NCI-H446 (cell line): Measurements from ENCODE around the gene PPME1.

Experiments used
- DNase-seq, 2 experiments: peaks; one replicate each; lab custom pipeline; 2025; lab: John Stamatoyannopoulos, UW

The PPME1 gene

DNA sequence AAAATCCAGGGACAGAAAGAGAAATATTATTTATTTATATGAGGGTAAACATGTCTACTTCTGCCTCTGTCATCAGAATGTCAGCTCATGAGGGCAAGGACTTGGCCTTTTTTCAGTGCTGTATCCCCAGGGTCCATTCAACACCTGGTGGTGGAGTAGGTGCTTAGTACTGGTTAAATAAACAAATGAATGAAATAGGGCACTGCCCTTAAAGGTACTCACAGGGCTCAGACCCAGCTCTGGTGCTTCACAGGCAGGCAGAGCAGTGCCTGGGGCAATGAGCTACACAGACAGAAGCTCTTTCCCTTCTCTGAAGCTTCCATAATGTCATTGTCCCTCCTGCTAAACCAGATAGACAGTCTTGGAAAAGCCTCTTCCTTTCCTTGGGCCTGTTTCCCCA, 109.4 kb downstream of the PPME1 start:
- DNase-seq = no peak

DNA sequence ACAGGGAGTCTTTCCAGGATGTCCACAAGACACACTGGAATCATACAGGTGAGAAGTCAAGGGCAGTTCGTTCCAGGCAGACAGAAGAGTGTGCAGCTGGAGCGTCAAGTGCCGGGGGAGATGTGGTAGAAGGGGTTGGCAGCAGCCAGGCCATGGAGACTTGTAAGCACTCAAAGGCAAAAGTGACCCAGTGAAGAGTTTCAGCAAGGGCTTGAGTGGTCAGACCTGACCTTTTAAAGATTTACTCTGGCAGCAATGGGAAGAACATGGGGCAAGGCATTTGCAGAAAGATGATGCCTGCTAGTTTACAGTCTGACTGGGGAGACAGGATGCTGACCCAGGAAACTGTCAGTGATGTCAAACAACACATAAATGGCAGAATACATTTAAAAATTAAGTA, 111.3 kb downstream of the PPME1 start:
- no peak for DNase-seq

DNA sequence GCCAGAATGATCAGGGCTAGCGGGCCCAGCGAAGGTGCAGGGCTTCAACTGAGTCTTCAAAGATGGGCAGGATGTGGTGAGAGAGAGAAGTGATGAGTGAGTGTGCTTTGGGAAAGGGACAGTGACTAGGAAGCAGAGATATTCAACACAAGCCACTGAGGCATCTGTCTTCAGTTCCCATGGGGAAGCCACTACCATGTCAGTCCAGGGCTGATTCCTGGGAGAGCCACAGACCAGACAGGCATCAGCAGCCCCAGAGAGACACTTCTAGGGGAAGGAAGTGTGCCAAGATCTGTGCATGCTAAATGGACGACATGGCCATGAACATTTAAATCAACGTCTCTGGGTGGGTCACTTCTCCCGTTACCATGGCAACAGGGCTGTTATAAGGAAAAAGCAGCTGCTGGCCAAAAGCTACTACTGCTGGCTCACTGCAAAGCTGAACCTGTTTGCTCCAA, 111.9 kb downstream of the PPME1 start:
- peak; percentile 17 to 43 for DNase-seq

DNA sequence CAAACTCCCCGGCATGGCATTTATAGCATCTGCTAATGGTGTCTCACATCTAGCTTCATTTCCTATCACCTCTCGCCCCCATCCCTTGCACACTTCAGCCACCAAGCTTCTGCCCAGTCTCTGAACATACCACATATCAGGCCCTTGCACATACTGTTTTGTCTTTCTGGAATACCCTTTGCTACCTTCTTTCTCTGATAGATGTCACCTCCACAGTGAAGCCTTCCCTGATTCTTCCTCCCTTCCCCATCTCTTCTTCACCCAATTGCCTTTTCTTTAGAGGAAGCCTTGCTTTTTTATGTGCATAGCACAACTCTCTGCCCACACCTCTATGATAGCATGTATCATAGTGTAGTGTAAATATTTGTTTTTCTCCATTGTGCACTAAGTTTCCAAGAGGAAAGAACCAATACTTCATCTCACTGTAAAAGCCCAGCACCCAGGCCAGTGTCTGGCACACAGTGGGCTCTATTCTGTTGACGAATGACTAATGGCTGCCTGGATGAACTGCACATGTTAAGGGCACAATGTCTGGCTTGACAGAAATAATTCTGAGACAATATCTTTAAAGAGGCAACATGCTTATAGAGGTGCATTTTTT, 112.6 kb downstream of the PPME1 start:
- no peak for DNase-seq

DNA sequence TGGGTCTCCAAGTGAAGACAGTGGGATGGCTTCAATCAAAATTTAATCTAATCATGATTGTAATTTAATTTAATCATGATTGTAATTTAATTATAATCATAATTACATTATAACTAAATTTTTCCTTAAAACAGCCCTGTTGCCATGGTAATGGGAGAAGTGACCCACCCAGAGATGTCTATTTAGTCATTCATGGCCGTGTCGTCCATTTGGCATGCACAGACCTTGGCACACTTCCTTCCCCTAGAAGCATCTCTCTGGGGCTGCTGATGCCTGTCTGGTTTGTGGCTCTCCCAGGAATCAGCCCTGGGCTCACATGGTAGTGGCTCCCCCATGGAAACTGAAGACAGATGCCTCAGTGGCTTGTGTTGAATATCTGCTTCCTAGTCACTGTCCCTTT, 113.4 kb downstream of the PPME1 start:
- DNase-seq = no peak

DNA sequence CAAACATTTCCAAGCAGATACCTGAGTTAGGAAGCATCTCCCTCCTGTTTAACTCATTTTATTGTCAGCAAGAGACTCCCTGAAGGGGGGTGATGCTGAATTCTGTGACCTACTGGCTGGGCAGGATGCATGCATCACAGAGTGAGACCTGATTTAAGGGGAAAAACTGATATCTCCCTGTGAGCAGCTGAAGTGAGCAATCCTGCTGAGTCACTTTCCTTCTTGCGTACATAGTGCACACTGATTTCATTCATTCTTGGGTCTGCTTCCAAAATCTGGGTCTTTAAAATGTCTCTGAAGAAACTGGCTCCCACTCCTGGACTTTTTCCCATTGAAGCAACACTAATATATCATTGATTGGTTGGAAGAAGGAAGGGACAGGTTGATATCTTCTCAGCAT, 117.1 kb downstream of the PPME1 start:
- DNase-seq = peak in 1 of 2 experiments; percentile 18

DNA sequence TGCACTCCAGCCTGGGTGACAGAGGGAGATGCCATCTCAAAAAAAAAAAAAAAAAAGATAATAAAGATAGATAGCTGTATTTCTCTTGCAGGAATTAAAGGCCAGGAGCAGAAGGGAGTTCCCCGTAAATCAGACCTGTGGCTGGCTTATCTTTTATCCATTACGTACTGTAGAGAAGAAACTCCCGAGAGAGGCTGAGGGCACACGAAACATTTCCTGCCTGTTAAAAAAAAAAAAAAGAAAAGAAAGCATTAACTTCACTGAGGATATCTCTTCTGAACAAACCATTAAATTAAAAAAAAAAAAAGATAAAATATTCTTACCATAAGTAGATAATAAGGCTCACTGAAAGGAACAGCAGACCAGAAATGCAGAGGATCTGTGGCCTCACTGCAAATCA, 117.8 kb downstream of the PPME1 start:
- no peak for DNase-seq

DNA sequence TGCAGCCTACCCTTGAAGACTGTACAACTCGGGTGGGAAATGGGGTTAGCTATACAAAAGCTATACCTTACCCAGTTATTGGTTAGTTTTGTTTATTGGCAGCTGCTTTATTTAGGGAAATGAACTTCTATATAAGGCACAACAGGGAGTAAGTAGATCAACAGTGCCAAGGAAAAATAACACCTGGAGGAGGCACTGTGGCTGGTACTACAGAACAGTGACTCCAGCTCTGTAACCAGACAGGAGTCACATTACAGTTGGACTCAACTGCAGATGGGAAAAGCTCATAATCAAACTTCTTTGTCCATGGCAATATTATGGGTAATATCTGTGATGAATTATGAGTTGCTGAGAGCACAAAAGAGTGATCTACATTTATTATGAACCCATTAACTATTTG, 126.4 kb downstream of the PPME1 start:
- no peak for DNase-seq

DNA sequence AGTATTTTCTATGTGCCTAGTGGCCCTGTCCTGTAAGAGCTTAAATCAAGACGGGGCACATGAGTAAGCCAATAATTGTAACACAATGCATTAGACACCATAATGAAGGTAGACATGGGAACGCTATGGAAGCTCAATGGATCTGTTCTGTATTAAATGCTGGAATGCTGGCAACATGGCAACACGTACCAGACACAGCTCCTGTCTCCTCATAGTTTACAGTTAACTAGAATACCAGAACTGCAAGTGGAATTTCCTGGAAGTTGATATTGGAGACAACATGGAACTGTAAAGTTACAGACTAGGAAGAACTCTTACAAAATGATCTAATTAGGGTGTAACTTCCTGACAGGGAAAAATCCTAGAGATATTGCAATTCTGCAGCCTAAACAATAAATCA, 127.9 kb downstream of the PPME1 start:
- no peak for DNase-seq
